Activated CD8-positive, alpha-beta memory T cell treated with anti-CD3 and anti-CD28 coated beads, Interleukin-2, amount 50 U/mL, for 24 hours (primary cell): Measurements from ENCODE around the gene KCND1.

ENCODE experiments used
- DNase-seq: peaks from one replicate; pipeline ENCODE4 v3.0.0-alpha.2; 2020; ENCODE audit errors: extremely low read depth

The KCND1 gene

DNA sequence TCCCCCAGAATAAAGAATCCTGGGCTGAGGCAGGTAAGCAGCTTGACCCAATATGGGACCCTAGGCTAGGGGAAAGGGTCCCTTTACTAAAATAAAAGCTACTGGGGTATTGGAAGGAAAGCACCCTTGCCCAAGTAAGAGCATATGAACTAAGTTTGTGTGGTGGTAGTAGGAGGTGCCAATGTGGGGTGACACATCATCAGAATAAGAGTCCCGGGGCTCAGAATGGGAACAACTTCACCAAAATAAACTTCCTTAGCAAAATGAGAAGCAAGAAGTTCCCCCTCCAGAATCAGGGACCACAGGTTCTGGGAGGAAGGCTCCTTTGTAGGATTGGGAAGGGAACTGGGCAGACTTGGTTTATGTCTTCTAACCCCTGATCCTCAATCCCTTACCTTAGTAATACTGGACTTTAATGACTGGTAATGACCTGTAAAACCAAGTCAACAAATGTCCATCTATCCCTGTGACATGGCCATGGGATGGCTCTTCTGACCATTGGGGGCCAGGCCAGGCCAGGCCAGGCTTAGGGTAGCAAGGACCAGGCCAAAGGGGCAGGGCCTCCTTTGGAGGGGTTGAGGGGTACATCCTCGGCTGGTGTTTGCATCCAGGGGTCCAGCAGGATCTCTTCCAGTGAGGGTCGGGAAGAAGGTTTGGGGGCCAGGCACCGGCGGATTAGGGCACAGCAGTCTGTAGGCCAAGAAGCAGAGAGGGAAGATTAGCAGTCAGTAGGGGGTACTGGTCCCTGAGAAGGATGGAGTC is 57.9 kb downstream of the KCND1 start:
- no peak for DNase-seq

GRCh38 chrX:48911412-48912182 is 60.0 kb downstream of the KCND1 start, which contains the start of gene SLC35A2:
TSS of gene SLC35A2 (minus strand) at chrX:48911646. CDS start at chrX:48911636, 10 bp downstream.
- DNase-seq: peak; percentile 80
